DMS53 treated with DMSO at 0.1 percent for 48 hours (cell line): ENCODE data around the gene NAALADL2.
"Not testable (repeated sequence)": the region's sequence is repeated elsewhere in the genome, so short reads cannot be mapped to it uniquely, and the experiment has no call there.

ENCODE experiments used
- DNase-seq: peaks from one replicate; lab custom pipeline; 2025; ENCODE audit not compliant: unreplicated experiment; lab: John Stamatoyannopoulos, UW

The NAALADL2 gene

DNA sequence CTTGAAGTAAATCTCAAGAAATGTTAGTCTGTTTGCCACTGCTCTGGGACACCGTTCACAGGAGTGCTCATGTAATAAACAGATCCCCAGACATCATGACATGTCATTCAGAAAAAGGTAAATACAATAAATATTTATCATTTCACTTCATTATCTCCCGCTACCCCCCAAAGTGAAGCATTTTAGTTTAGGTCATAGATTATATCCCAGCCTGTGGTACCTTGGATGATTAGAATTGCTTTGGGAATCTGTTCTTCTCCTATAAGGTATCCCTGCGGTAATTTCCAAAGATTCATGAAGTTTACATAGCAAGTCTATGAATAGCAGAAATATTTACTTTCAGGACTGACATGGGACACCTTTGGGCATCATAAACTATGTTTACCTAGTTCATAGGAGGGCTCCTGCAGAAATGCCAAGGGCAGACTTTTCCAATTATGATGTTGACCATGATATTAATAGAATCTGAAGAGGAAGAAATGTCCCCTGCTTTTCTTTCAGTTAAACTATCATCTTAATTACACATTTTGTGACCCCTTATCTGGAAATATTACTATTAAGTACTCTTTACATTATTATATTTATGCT, 268.0 kb downstream of the NAALADL2 start:
- peak; percentile 27 for DNase-seq

DNA sequence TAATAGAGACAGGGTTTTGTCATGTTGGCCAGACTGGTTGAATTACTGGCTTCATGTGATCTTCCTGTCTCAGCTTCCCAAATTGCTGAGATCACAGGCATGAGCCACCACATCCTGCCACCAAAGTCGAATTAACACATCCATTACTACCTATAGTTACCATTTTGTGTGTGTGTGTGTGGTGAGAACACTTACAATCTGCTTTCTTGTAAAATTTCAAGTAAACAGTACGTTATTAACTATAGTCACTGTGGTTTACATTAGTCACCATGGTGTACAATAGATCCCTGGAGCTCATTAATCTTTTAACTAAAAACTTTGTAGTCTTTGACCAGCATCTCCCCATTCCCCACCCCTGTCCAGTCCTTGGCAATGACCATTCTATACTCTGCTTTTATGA, 270.0 kb downstream of the NAALADL2 start:
- no peak for DNase-seq

DNA sequence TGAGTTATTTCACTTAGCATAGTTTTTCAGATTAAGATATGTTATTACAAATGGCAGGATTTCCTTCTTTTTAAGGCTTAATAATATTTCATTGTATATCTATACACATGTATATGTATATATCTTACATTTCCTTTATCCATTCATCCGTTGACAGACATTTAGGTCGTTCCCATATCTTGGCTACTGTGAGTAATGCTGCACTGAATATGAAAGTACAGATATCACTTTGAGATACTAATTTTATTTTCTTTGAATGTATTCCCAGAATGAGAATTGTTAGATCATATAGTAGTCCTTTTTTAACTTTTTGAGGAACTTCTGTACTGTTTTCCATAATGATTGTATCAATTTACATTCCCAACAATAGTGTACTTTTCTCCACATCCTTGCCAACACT, 270.4 kb downstream of the NAALADL2 start:
- DNase-seq, result no peak

DNA sequence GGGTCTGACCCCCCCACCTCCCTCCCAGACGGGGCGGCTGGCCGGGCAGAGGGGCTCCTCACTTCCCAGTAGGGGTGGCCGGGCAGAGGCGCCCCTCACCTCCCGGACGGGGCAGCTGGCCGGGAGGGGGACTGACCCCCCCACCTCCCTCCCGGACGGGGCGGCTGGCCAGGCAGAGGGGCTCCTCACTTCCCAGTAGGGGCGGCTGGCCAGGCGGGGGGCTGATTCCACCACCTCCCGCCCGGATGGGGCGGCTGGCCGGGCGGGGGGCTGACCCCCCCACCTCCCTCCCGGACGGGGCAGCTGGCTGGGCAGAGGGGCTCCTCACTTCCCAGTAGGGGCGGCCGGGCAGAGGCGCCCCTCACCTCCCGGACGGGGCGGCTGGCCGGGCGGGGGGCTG, 272.7 kb downstream of the NAALADL2 start:
- DNase-seq, result not testable (repeated sequence)

DNA sequence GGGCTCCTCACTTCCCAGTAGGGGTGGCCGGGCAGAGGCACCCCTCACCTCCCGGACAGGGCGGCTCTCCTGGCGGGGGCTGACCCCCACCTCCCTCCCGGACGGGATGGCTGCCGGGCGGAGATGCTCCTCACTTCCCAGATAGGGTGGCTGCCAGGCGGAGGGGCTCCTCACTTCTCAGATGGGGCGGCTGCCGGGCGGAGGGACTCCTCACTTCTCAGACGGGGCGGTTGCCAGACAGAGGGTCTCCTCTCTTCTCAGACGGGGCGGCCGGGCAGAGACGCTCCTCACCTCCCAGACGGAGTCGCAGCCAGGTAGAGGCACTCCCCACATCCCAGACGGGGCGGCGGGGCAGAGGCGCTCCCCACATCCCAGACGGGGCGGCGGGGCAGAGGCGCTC, 273.6 kb downstream of the NAALADL2 start:
- not testable (repeated sequence) for DNase-seq

DNA sequence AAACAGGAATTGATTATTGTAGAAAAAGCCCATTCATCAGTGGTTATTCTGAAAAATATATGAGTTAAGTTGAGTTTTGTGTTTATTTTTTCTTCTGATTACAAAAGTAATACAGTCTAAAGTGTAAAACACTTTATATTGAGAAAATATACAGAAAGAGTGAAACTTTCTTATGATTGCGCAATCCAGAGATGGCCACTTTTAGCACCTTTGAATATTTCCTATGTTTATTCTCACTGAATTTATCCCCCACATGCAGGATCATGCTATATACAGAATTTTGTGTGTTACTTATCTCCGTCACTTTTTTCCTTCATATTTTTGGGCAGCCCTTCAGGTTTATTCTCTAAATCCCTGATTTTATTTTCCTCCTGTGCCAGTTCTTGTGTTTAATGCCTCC, 285.2 kb downstream of the NAALADL2 start:
- DNase-seq, result no peak

DNA sequence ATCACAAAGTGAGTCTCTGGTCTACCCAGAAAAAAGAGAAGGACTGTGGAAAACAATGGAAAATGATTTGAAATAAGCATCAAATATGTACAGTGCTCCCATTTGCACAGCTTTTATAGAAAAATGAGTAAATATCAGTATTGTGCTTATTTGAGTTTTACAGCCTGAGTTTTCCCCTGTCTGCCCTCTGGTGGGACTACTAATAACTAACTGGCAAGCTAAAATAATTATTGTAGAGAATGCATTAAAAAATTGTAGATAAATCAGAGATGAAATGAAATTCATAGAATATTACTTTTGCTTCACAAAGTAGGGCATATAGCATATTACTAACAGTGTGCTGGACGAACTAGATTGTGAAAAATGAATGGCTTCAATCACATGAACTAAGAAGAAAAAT, 287.1 kb downstream of the NAALADL2 start:
- no peak for DNase-seq

DNA sequence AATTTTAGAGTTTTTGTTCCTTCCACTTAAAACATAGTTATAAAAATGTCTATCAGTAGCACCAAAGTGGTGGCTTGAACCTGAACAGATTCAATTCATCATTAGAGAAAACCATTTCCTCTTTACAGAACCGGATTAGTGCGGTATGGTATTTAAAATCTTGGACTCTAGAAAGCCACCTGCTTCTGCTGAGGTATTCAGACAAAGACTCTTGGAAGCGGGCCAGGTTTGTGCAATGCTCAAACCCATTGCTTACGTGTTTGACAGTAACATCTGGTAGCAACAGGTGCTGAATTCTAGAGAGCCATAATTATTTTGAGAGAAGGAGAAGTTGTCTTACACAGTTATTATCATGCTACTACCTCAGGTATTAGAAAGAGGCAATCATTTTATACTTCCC, 290.5 kb downstream of the NAALADL2 start:
- DNase-seq, result peak; percentile 90

DNA sequence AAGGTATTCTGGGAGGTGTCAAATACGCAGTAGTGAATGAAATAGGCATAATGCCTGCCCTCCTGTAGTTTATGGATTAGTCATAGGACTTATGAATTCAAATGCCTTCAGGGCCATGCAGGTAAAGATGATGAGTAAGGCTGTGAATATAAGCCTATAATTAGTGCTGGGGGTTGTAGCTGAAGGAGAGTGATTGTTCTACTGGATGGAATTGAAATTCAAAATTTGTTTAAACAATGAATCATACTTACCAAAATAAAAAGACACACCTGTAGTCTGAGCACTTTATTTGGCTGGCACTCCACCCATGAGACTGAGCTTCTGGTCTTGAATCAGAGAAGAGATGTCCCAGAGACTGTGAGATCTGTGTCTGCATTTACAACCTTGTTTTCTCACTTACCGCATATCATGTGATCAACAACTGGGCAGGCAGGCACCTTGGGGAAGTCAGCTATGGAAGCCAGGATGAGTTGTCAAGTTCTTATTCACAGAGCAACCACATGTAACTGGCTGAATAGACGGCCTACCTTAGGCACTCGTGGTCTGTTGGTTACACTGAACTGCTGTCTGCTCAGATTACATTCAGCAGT, 291.8 kb downstream of the NAALADL2 start:
- peak; percentile 66 for DNase-seq

DNA sequence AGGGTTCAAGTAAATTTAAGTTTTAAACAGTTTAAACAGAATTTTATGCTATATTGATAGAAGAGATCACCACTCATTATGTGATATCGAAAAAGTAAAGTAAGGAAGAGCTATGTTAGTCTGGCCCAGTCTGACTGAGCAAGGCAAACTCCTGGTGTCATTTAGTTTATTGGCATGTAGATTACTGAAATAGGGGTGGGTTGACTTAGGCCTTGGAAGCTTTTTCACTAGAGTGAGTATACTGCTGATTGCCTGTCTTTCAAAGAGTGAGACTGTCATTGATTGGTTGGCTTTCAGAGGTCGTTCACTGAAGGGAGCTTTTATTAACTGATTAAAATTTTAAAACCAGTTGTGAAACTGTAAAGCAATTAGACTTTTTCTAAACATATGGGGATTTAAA, 294.5 kb downstream of the NAALADL2 start:
- no peak for DNase-seq

DNA sequence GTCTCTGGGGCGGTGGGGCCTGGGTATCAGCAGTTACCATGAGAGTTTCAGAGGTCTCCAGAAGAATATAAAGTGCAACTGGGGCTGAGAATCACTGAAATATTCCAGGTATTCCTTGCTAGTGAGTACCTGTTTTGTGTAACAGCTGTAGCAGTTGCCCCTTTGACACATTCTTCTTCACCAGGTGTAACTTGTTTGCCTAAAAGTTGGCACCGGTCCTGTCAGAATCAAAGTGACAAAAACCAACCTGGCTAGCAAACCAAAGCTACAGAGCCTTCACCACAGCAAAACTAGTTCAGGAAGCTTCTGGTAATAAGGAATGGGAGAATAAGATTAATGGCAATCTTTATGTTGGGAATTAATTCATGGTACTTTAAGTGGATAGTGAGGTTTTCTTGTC, 296.0 kb downstream of the NAALADL2 start:
- no peak for DNase-seq

DNA sequence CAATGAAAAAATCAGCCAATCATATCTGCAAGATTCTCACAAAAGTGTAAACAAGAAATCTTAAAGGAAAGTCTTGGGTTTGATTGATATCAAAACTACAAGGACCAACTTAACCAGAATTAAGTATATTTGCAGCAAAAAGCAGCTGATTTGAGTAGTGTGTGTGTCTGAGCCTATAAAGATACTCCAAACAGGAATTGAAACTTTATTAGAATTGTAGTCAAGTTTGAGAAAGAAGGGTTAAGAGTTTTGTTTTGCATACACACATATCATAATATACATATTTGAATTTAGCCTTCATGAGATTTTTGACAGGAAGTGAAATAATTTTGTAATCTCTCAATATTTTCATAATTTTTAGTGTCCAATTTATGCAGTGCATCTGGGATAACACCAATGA, 300.1 kb downstream of the NAALADL2 start:
- DNase-seq, result no peak

DNA sequence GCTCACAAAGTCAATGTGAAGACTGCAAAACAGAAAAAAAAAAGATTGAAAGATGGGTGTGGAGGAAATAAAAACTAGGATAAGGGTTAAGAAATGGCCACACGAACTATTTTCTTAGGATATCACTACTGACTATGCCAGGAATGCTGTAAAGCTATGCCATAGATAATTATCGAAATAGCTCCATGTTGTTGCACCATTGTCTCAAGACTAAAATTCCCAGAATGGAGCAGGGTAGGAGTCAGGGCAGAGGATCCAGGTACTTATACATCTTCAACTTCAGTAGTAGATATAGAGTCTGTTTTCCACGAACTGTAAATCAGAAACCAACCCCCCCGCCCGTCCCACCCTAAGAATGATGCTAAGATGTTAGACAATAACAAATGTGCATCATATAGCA, 302.2 kb downstream of the NAALADL2 start:
- no peak for DNase-seq

DNA sequence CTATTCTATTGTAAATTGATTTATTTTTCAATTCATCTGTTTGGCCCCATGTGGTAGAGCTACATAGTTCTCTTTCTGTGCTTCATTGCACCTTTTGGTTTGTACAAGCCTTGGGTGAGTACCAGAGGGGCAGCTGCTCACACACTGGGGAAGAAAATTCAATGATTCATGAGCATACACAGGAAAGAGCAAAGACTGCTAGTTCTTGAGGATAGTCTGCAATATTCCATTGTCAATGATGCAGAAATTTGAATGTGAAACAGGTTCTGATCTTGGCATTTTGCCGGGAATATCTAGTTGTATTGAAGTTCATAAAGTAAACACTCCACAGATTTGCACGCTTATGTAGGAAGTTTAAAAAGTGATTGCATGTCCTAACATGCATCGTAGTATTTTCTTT, 304.6 kb downstream of the NAALADL2 start:
- peak; percentile 98 for DNase-seq

DNA sequence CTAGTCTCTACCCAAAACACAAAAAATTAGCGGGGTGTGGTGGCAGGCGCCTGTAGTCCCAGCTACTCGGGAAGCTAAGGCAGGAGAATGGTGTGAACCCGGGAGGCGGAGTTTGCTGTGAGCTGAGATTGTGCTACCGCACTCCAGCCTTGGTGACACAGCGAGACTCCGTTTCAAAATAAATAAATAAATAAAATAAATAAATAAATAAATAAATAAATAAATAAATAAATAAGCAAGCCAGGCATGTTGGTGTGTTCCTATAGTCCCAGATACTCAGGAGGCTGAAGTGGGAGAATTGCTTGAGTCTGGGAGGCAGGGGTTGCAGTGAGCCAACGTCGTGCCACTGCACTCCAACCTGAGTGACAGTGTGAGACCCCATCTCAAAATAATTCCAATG, 314.0 kb downstream of the NAALADL2 start:
- not testable (repeated sequence) for DNase-seq

DNA sequence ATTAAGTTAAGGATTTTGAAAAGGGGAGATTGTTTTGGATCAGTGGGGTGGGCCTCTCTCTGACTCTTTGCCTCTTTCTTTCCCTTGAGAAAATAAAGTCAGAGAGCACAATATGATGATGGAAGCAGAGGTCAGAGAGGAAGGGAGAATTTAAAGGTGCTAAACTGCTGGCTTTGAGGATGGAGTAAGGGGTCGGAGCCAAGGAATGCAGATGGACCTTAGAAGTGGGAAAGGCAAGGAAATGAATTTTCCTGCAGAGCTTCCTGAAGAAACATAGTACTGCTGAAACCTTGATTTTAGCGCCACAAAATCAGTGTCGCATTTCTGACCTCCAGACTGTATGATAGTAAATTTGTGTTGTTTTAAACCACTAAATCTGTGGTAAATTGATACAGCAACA, 317.4 kb downstream of the NAALADL2 start:
- no peak for DNase-seq

DNA sequence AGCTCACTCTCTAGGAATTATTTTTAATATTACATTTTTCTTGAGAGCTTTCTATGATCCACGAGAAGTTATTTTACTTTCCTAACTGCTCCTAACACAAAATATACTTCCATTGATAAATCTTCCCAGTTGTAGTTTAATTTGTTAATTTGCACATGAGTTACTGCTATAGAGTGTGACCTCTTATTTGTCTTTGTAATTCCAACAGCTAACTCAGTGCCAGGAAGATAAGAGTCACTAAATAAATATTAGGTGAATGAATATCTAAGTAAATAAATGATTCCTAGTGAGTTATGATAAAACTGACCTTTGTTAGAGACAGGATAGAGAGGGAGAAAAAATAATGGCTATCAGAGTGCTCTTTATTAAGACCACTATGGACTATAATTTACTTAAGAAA, 319.9 kb downstream of the NAALADL2 start:
- DNase-seq, result peak; percentile 74

DNA sequence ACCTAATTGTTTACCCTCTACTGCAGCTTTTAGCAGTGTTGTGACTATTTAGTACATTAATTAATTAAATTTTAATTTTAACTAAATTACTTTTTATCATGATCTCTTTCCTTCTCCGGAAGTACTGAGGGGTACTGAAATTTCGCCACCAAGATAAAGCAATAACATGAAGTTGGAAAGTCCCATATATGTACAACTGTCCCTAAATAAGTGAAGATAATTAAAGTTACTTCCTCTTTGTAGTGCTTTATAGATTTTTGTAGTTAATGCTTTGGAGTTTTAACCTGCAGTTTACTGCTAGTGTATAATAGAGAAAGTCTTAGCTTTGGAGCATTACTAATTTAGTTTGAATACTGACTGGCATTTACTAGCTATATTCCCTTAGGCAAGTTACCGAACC, 325.3 kb downstream of the NAALADL2 start:
- no peak for DNase-seq

DNA sequence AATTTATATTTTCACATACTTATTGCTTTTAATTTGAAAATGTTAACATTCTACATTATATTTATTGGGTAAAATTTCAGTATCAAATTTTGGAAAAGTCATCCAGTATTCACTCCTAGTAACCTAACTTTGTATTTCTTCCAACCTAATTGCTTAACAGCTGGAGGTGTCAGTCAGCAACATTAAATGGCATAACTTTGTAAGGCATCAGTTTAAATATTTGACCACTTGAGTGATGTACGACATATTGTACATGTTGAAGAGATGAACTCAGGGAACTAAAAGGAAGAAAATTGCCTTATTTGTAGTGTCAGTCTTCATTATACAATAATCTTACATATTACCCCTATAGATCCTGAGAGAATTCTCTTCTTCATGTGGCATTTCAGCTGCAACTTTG, 326.8 kb downstream of the NAALADL2 start:
- DNase-seq, result no peak

DNA sequence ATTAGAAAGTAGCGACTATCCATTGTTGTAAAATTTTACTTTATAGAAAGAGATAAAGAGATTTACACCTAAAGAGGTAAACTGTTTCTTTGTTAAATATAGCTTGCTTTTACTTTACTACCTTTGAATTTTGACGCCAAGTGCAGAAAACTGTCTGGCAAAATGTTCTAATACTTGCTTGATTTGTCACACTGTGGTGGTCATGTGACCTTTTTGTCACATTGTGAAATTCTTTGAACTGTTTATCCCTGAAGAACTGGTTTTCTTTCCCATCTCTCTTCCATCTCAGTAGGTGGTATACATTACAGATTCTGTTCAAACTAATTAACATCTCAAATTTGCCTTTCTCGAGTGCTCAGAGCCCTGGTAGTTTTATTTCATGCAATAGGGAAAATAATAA, 327.4 kb downstream of the NAALADL2 start:
- no peak for DNase-seq

DNA sequence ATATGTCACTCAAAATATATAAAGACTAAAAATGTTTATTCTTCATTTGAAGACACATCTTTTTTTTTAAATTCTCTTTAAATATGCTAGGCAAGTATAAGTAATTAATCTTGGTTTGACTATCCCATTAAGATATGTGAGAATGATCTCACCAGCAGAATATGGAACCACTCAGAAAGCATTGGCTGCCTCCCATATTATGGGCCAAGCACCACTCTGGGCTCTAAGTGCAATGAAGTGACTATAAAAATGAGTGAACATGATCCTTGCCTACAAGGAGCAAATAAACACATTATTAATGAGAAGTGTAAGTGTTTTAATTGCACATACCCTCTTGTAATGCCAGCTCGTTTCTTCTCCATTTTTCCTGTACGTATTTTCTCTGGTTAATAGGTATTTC, 328.5 kb downstream of the NAALADL2 start:
- DNase-seq, result no peak

DNA sequence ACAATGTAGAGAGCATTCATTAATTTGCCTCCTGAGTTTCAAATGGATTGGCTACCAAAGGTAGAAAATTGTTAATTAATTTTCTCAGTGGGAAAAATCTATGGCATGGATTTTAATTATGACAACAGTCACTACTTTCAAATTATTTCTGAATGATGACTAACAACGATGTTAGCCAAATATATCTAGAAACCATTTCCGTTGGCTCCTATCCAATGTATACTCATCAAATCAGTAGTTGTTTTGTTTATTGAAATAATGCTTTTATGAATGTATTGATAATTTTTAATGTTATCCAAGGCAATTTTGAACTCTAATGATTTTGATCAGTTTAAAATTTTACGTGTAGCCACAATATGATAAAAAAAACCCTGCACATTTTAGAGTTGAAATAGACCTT, 333.4 kb downstream of the NAALADL2 start:
- DNase-seq, result no peak

DNA sequence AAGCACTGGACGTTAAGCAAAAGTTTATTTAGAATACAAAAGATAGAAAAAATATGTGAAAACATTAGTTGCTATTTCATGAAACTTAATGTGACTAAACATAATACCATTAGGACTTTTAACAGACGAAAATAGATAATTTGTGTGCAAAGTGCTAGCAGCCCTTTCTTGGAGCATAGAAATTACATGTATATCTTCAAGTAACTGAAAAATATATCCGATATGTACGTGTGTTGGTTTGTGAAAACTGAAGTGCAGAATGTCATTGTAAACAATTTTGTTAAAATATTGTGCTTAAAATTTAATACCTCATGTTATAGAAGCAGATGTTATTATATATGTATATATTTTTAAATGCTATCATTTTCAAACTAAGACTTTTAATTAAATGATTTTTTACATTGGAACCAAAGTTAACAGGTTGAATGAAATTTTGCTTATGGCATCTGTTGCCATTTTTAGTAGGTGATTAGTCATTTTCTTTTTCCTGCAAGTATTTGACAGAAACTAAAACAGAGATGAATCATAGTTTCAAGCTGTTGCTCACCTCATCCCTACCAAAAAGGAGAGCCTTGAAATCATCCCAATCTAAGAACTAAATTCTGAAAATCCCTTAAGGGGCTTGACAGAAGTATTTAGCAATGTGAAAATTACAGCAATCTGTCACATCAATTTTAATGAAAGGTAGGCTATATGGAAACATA, 334.8 kb downstream of the NAALADL2 start:
- peak; percentile 27 for DNase-seq
